Vagina (tissue), 2 donors: ENCODE measurements around the gene PAQR7. TPM values are rescaled to one million over a fixed set of nuclear protein-coding genes. Genes with fewer than 3 reads are reported as not detected.

Source experiments
- DNase-seq, 2 donors: peaks; one replicate each; pipeline ENCODE4 v3.0.0-alpha.2; 2017; ENCODE audit errors: extremely low spot score in 2 of 2
- H3K27ac ChIP-seq: fragments of 200-600 bp; sonication (generic); one replicate; pipeline ENCODE4 v1.5.1; 2019
- H3K27me3 ChIP-seq: fragments of 200-600 bp; sonication (generic); one replicate; pipeline ENCODE4 v1.5.1; 2019
- H3K36me3 ChIP-seq, 2 donors: fragments of 200-600 bp; sonication (generic); one replicate each; pipeline ENCODE4 v1.5.1; 2017 to 2019
- H3K4me1 ChIP-seq: fragments of 200-600 bp; sonication (generic); one replicate; pipeline ENCODE4 v1.5.1; 2019
- H3K4me3 ChIP-seq, 2 donors: fragments of 200-600 bp; sonication (generic); 1 replicate in 1 of 2; 2 replicates in 1 of 2; pipeline ENCODE4 v1.5.1; 2016 to 2019
- H3K9me3 ChIP-seq: fragments of 200-600 bp; sonication (generic); one replicate; pipeline ENCODE4 v1.5.1; 2019
- POLR2A ChIP-seq, 2 donors: fragments of 450-650 bp; IDR thresholded peaks; one replicate each; pipeline ENCODE4 v1.6.1; 2017; ENCODE audit warnings: antibody characterized with exemption in 2 of 2, mild to moderate bottlenecking in 2 of 2, moderate library complexity in 2 of 2
- POLR2AphosphoS5 ChIP-seq, 2 donors: sonication (generic); formaldehyde crosslinking; IDR thresholded peaks; one replicate each; pipeline ENCODE4 v1.9.0; 2017; ENCODE audit warnings: antibody characterized with exemption in 2 of 2, mild to moderate bottlenecking in 2 of 2, low read depth in 1 of 2; ENCODE audit not compliant: insufficient read depth in 1 of 2
- intact Hi-C: fragments of 100-400 bp; cut with DNase I; formaldehyde crosslinking; loops from one replicate; pipeline ENCODE4 v1.15.1; 2023
- total RNA-seq: library from RNA; depleted of rRNA; stranded (reverse); fragments of >200 nt; gene quantifications from one replicate; pipeline ENCODE4 v1.2.3, GENCODE V29; 2016
- TF ChIP-seq, protein P1 (sequence below), 3 experiments: fragments of 450-650 bp in 2 of 3; fragments of 200-600 bp in 1 of 3; sonication (generic) in 1 of 3; IDR thresholded peaks; one replicate each; pipeline ENCODE4 v1.5.1; 2017 to 2019; ENCODE audit warnings: antibody characterized with exemption in 3 of 3, mild to moderate bottlenecking in 2 of 3, moderate library complexity in 2 of 3

PAQR7 gene
- total RNA-seq, 1 donor from 2014 or later: 7.1 TPM

- H3K4me1 ChIP-seq: peaks cover 10% of the 10 kb centered on the region
- no peak for DNase-seq
- no peaks in the 10 kb centered on the region for H3K36me3 ChIP-seq
- intact Hi-C loops: no loop called here
- H3K4me3 ChIP-seq: no peak overlapping the region
- H3K27ac ChIP-seq: no peak overlapping the region
- no peaks in the 10 kb centered on the region for H3K27me3 ChIP-seq
- no peaks in the 10 kb centered on the region for H3K9me3 ChIP-seq
- no peak for TF ChIP-seq POLR2AphosphoS5 (IDR thresholded peaks at IDR 0.05; ENCODE audit: insufficient read depth in 1 of 2, low read depth in 1 of 2)
- TF ChIP-seq POLR2A (IDR thresholded peaks at IDR 0.05): no peak
- TF ChIP-seq, protein P1, sequence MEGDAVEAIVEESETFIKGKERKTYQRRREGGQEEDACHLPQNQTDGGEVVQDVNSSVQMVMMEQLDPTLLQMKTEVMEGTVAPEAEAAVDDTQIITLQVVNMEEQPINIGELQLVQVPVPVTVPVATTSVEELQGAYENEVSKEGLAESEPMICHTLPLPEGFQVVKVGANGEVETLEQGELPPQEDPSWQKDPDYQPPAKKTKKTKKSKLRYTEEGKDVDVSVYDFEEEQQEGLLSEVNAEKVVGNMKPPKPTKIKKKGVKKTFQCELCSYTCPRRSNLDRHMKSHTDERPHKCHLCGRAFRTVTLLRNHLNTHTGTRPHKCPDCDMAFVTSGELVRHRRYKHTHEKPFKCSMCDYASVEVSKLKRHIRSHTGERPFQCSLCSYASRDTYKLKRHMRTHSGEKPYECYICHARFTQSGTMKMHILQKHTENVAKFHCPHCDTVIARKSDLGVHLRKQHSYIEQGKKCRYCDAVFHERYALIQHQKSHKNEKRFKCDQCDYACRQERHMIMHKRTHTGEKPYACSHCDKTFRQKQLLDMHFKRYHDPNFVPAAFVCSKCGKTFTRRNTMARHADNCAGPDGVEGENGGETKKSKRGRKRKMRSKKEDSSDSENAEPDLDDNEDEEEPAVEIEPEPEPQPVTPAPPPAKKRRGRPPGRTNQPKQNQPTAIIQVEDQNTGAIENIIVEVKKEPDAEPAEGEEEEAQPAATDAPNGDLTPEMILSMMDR (IDR thresholded peaks at IDR 0.05): no peak
Observed at GRCh38 chr1:25917996-25918395, 42.5 kb upstream of the PAQR7 start.

DNA sequence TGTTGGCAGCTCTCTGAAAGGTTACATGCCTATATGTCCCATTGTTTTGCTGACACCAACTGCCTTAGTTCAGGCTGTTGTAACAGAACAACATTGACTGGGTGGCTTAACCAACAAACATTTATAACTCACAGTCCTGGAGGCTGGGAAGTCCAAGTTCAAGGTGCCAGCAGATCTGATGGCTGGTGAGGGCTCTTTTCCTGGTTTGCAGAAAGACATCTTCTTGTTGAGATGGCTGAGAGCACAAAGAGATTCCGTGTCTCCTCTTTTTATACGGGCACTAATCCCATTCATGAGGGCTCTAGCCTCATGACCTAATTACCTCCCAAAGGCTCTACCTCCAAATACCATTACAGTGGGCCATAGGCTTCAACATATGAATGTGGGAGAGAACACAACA, 41.0 kb upstream of the PAQR7 start:
- TF ChIP-seq, protein P1 (IDR thresholded peaks at IDR 0.05): no peak
- TF ChIP-seq POLR2A (IDR thresholded peaks at IDR 0.05): no peak
- no peak for TF ChIP-seq POLR2AphosphoS5 (IDR thresholded peaks at IDR 0.05; ENCODE audit: insufficient read depth in 1 of 2, low read depth in 1 of 2)
- intact Hi-C loops: no loop called here
- Histone ChIP-seq H3K27me3 (no peaks in the 10 kb centered on the region), H3K9me3 (no peaks in the 10 kb centered on the region), H3K36me3 (no peaks in the 10 kb centered on the region), H3K27ac (no peak overlapping the region), H3K4me3 (no peak overlapping the region), H3K4me1 (no peaks in the 10 kb centered on the region)
- no peak for DNase-seq

- no peaks in the 10 kb centered on the region for H3K27me3 ChIP-seq
- no peak overlapping the region for H3K4me3 ChIP-seq
- DNase-seq: no peak
- TF ChIP-seq, protein P1 (IDR thresholded peaks at IDR 0.05): no peak
- TF ChIP-seq POLR2A (IDR thresholded peaks at IDR 0.05) (no peak), POLR2AphosphoS5 (IDR thresholded peaks at IDR 0.05; ENCODE audit: insufficient read depth in 1 of 2, low read depth in 1 of 2) (no peak)
- no peaks in the 10 kb centered on the region for H3K4me1 ChIP-seq
- H3K27ac ChIP-seq: no peak overlapping the region
- H3K9me3 ChIP-seq: no peaks in the 10 kb centered on the region
- intact Hi-C loops: no loop called here
- H3K36me3 ChIP-seq: no peaks in the 10 kb centered on the region
Observed at GRCh38 chr1:25914074-25914995, 38.8 kb upstream of the PAQR7 start.

DNA sequence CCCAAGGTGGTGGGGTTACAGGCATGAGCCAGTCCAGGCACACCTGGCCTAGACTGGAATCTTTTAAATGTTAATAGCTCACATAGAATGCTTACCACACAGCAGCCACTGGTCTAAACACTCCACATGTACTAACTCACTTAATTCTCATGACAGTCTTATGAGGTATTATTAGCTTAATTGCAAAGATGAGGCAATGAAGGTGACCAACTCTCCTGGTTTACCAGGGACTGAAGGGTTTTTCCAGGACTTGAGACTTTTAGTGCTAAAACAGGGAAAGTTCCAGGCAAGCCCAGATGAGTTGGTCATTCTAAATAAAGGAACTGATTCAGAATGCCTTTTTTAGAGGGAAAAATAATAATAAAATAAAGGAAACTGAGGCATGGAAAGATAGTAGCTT, 37.7 kb upstream of the PAQR7 start:
- DNase-seq: no peak
- intact Hi-C loops: no loop called here
- no peaks in the 10 kb centered on the region for H3K27me3 ChIP-seq
- TF ChIP-seq POLR2AphosphoS5 (IDR thresholded peaks at IDR 0.05; ENCODE audit: insufficient read depth in 1 of 2, low read depth in 1 of 2) (no peak), POLR2A (IDR thresholded peaks at IDR 0.05) (no peak)
- TF ChIP-seq, protein P1 (IDR thresholded peaks at IDR 0.05): no peak
- H3K27ac ChIP-seq: no peak overlapping the region
- no peak overlapping the region for H3K4me3 ChIP-seq
- no peaks in the 10 kb centered on the region for H3K4me1 ChIP-seq
- no peaks in the 10 kb centered on the region for H3K9me3 ChIP-seq
- H3K36me3 ChIP-seq: no peaks in the 10 kb centered on the region
